H1 (cell line): ENCODE measurements around the gene OSBP2. TPM values are rescaled to one million over a fixed set of nuclear protein-coding genes. Genes with fewer than 3 reads are reported as not detected.

Source experiments
- EP300 ChIP-seq, 2 experiments: IDR thresholded peaks; 1 replicate in 1 of 2; 2 replicates in 1 of 2; pipeline ENCODE4 v1.6.1; 2011 to 2012; ENCODE audit warnings: low read depth in 2 of 2, low read length in 2 of 2, mild to moderate bottlenecking in 2 of 2, borderline replicate concordance in 1 of 2, inconsistent platforms in 1 of 2, moderate library complexity in 1 of 2
- PHF8 ChIP-seq: fragments of 200-600 bp; sonication (generic); conservative IDR thresholded peaks from 2 replicates; pipeline ENCODE4 v1.7.1; 2012; ENCODE audit warnings: low read depth, mild to moderate bottlenecking, inconsistent platforms, low read length, moderate library complexity
- POLR2A ChIP-seq, 2 experiments: IDR thresholded peaks; 1 replicate in 1 of 2; 2 replicates in 1 of 2; pipeline ENCODE4 v1.6.1; 2011; ENCODE audit warnings: low read depth in 2 of 2, low read length in 2 of 2, mild to moderate bottlenecking in 2 of 2; ENCODE audit errors: control extremely low read depth in 1 of 2
- RAD21 ChIP-seq, 2 experiments: IDR thresholded peaks in 1 of 2; conservative IDR thresholded peaks in 1 of 2; 2 replicates each; pipeline ENCODE4 v1.6.1; 2011; ENCODE audit warnings: low read depth in 2 of 2, low read length in 2 of 2, improper control_type of control experiment in 1 of 2, inconsistent platforms in 1 of 2, mild to moderate bottlenecking in 1 of 2, moderate library complexity in 1 of 2
- SAP30 ChIP-seq: fragments of 300-600 bp; sonication (generic); IDR thresholded peaks from 2 replicates; pipeline ENCODE4 v1.7.1; 2012; ENCODE audit warnings: low read length, moderate library complexity, mild to moderate bottlenecking, inconsistent platforms; ENCODE audit not compliant: insufficient read depth, insufficient replicate concordance
- SP1 ChIP-seq: IDR thresholded peaks from 2 replicates; pipeline ENCODE4 v1.6.1; 2011; ENCODE audit warnings: low read depth, low read length
- polyA plus RNA-seq, 7 experiments: library from polyadenylated mRNA; depleted of rRNA in 3 of 7; stranded (reverse) in 5 of 7; unstranded in 2 of 7; fragments of >200 nt in 5 of 7; fragments of 200-250 nt in 2 of 7; gene quantifications; 1 replicate in 5 of 7; 2 replicates in 1 of 7; 4 replicates in 1 of 7; pipeline versions ENCODE4 v1.2.1 to v1.2.3, GENCODE V29; 2011 to 2013; ENCODE audit warnings: missing spikeins in 2 of 7, mixed read lengths in 2 of 7
- total RNA-seq: library from RNA; stranded (reverse); fragmentation: NEBNext Ultra II Directional; extraction: Animal tissue kit (Norgen Biotek cat#: 25700); gene quantifications from 2 replicates; pipeline ENCODE4 v1.2.1, GENCODE V29; 2021

The OSBP2 gene
- total and polyA plus RNA-seq, 2 of the 8 experiments (the other 6 are each of a cell fraction or from before 2014, with no cell fraction given) = 3.4 to 3.7 TPM

DNA sequence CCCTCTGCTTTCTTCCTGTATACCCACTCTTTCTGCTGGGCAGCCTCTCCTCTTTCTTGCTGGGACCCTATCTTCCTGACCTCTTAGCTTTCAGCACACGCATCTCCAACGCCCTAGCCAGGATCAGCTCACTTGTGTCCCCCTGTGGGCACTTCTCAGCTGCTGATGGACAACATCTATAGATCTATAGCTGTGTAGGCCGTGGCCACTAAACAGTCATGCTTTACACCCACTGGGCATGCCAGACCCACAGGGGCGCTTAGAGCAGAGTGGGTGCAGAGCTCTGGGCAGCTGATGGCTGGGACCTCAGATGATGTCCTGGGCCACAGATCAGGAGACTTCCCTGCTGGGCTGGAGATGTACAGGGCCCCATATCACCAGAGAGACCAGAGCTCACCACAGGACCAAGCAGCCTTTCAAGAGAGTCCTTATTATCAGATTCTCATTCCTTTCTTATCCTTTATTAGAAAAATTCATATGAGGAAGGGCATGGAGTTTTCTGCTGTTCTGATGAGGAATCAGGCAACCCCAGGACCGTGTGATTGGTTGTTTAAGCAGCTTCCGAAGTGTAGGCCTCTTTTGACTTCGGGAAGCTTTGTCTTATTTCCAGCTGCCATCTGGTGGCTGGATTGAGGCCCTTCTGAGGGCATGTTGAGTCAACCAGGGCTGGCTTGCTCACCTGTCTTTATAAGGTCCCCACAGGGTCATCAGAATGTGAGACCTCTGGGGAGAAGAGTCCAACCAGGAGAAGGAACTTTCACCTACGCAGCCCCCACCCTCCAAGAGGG lies 60.5 kb downstream of the OSBP2 start (continued):
- TF ChIP-seq EP300 (IDR thresholded peaks at IDR 0.05; ENCODE audit: borderline replicate concordance in 1 of 2, low read depth in 2 of 2, low read length in 2 of 2) = no peak
- no peak for TF ChIP-seq POLR2A (IDR thresholded peaks at IDR 0.05; ENCODE audit: control extremely low read depth in 1 of 2, low read depth in 2 of 2, low read length in 2 of 2)
- peak; percentile 96 to 98 for TF ChIP-seq RAD21 (IDR thresholded peaks at IDR 0.05 in 1 of 2, conservative IDR thresholded peaks at IDR 0.05 in 1 of 2; ENCODE audit: low read depth in 2 of 2, low read length in 2 of 2)
- no peak for TF ChIP-seq SAP30
- no peak for TF ChIP-seq SP1
- TF ChIP-seq PHF8 = no peak
